Stimulated activated naive B cell treated with anti-CD40 and anti-IgM and Interleukin-4, amounts not matched to agents 10 μg/mL and 1 μg/mL and 100 μg/mL, for 72 hours (primary cell): ENCODE data around the gene CXCL3.
"Not testable (repeated sequence)": the region's sequence is repeated elsewhere in the genome, so short reads cannot be mapped to it uniquely, and the experiment has no call there.

Experiments
- ATAC-seq, 2 donors: fragments of 150-1000 bp; cut with Tn5 transposase; replicated peaks; 2 replicates each; pipeline ENCODE4 v1.10.0; 2021; ENCODE audit warnings: moderate library complexity in 1 of 2
- DNase-seq: peaks from one replicate; pipeline ENCODE4 v3.0.0; 2021
- H3K27ac Mint-ChIP-seq: one replicate; pipeline ENCODE4 v1.8.0; 2022; ENCODE audit warnings: mild to moderate bottlenecking, mixed read lengths
- H3K27me3 Mint-ChIP-seq, 2 donors: one replicate each; pipeline ENCODE4 v1.8.0; 2022; ENCODE audit warnings: mixed read lengths in 2 of 2
- H3K36me3 Mint-ChIP-seq, 2 donors: one replicate each; pipeline ENCODE4 v1.8.0; 2022; ENCODE audit warnings: mixed read lengths in 2 of 2, mild to moderate bottlenecking in 1 of 2
- H3K4me1 Mint-ChIP-seq, 2 donors: one replicate each; pipeline ENCODE4 v1.8.0; 2022; ENCODE audit warnings: mixed read lengths in 2 of 2, mild to moderate bottlenecking in 1 of 2
- H3K4me3 Mint-ChIP-seq, 2 donors: one replicate each; pipeline ENCODE4 v1.8.0; 2022; ENCODE audit warnings: mild to moderate bottlenecking in 2 of 2, mixed read lengths in 2 of 2, moderate library complexity in 1 of 2
- H3K9me3 Mint-ChIP-seq, 2 donors: one replicate each; pipeline ENCODE4 v1.8.0; 2022; ENCODE audit warnings: mixed read lengths in 2 of 2, mild to moderate bottlenecking in 1 of 2

CXCL3 gene

DNA sequence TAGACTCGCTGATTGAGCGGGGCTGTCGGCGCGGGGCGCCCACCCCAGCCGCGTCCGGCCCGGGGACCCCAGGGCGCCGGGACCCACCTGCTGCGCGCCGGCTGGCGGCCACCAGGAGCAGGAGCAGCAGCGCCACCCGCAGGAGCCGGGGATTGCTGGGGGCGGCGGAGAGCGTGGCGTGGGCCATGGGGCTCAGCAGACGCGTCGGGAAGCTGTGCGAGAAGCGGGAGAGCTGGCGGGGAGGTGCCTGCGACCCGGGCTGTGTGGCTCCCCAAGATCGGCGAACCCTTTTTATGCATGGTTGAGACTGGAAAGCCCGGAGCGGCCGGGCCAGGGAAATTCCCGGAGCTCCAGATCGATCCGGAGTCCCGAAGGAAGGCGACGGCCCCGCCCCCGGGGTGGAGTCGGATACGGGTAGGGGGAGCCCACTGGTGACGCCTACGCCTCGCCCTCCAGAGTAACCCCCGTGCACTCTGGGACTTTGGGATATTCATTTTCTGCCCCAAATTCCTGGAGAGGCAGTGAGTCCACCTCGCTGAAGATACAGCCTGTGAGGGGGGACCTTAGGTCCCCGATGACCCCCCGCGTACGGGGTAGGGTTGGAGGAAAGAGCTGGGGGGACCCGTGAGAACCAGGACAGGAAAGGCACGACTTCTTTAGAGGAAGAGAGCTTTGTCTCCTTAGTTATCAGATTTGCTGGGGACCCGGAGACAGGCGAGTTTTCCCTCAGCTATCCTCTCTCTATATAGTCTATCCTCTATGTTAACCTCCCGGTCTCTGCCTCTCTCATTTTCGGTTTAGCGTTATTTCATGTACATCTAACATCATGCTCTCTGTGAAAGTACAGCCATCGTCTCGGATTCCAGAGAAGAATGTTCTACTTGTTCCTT is at the start of gene CXCL3:
TSS of gene CXCL3 (minus strand) at position 265 of the 890 bp plus-strand sequence. CDS start at position 187, 78 bp downstream.
- H3K27ac Mint-ChIP-seq, result no peak within 1 kb of the TSS
- peak; percentile 73 for ATAC-seq

GRCh38 chr4:74087481-74087880 is 49.0 kb upstream of the CXCL3 start:
- Mint-ChIP-seq H3K4me1 (no peaks in the 10 kb centered on the region), H3K4me3 (no peak overlapping the region), H3K27ac (no peak overlapping the region), H3K9me3 (no peaks in the 10 kb centered on the region), H3K27me3 (peaks cover 7 to 20% of the 10 kb centered on the region in 2 donors), H3K36me3 (no peaks in the 10 kb centered on the region)
- DNase-seq (no peak), ATAC-seq (no peak)

More for the DNA sequence above, at the start of gene CXCL3:
- DNase-seq, result no peak
- peaks cover 7 to 27% of the 10 kb centered on the region in 2 donors for H3K4me1 Mint-ChIP-seq
- no peaks in the 10 kb centered on the region for H3K9me3 Mint-ChIP-seq
- H3K4me3 Mint-ChIP-seq, result peak within 1 kb of the TSS; percentile 81 to 88
- H3K36me3 Mint-ChIP-seq, result no peaks in the 10 kb centered on the region
- peaks cover 51 to 59% of the 10 kb centered on the region in 2 donors for H3K27me3 Mint-ChIP-seq

- no peaks in the 10 kb centered on the region for H3K4me1 Mint-ChIP-seq
- DNase-seq (no peak), ATAC-seq (no peak)
- peaks cover 7 to 20% of the 10 kb centered on the region in 2 donors for H3K27me3 Mint-ChIP-seq
- H3K9me3 Mint-ChIP-seq, result peaks cover 0 to 2% of the 10 kb centered on the region in 2 donors
- no peaks in the 10 kb centered on the region for H3K36me3 Mint-ChIP-seq
- no peak overlapping the region for H3K27ac Mint-ChIP-seq
- H3K4me3 Mint-ChIP-seq, result no peak overlapping the region
Measured at GRCh38 chr4:74085669-74086068, 47.2 kb upstream of the CXCL3 start.

GRCh38 chr4:74084984-74085383 is 46.5 kb upstream of the CXCL3 start:
- H3K4me1 Mint-ChIP-seq, result no peaks in the 10 kb centered on the region
- no peak overlapping the region for H3K27ac Mint-ChIP-seq
- no peak overlapping the region for H3K4me3 Mint-ChIP-seq
- no peak for ATAC-seq
- DNase-seq, result no peak
- H3K9me3 Mint-ChIP-seq, result peaks cover 5 to 7% of the 10 kb centered on the region in 2 donors
- no peaks in the 10 kb centered on the region for H3K36me3 Mint-ChIP-seq
- H3K27me3 Mint-ChIP-seq, result peaks cover 7 to 20% of the 10 kb centered on the region in 2 donors

- no peak for DNase-seq
- ATAC-seq, result no peak
- Mint-ChIP-seq H3K4me3 (no peak overlapping the region), H3K27ac (no peak overlapping the region), H3K4me1 (peaks cover 0 to 6% of the 10 kb centered on the region in 2 donors), H3K36me3 (no peaks in the 10 kb centered on the region), H3K9me3 (peaks cover 5 to 7% of the 10 kb centered on the region in 2 donors), H3K27me3 (peaks cover 7 to 20% of the 10 kb centered on the region in 2 donors)
Measured at GRCh38 chr4:74083546-74083945, 45.1 kb upstream of the CXCL3 start.

GRCh38 chr4:74081035-74081434 is 42.5 kb upstream of the CXCL3 start:
- H3K36me3 Mint-ChIP-seq, result no peaks in the 10 kb centered on the region
- no peak for ATAC-seq
- no peak for DNase-seq
- peaks cover 0 to 6% of the 10 kb centered on the region in 2 donors for H3K4me1 Mint-ChIP-seq
- no peak overlapping the region for H3K27ac Mint-ChIP-seq
- H3K4me3 Mint-ChIP-seq, result no peak overlapping the region
- peaks cover 5 to 7% of the 10 kb centered on the region in 2 donors for H3K9me3 Mint-ChIP-seq
- peaks cover 7% of the 10 kb centered on the region in 2 donors for H3K27me3 Mint-ChIP-seq

DNA sequence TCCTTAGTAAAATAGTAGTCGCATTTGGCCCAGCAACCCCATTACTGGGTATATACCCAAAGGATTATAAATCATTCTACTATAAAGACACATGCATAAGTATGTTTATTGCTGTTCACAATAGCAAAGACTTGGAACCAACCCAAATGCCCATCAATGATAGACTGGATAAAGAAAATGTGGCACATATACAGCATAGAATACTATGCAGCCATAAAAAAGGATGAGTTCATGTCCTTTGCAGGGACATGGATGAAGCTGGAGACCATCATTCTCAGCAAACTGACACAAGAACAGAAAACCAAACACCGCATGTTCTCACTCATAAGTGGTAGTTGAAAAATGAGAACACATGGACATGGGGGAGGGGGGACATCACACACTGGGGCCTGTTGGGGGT is 41.9 kb upstream of the CXCL3 start:
- not testable (repeated sequence) for ATAC-seq, H3K9me3 Mint-ChIP-seq, H3K27me3 Mint-ChIP-seq, H3K4me3 Mint-ChIP-seq, DNase-seq, H3K27ac Mint-ChIP-seq, H3K36me3 Mint-ChIP-seq, H3K4me1 Mint-ChIP-seq

GRCh38 chr4:74079024-74079423 is 40.5 kb upstream of the CXCL3 start:
- H3K4me1 Mint-ChIP-seq, H3K36me3 Mint-ChIP-seq, DNase-seq, H3K27me3 Mint-ChIP-seq, H3K27ac Mint-ChIP-seq, H3K4me3 Mint-ChIP-seq, H3K9me3 Mint-ChIP-seq: not testable (repeated sequence)
- peak; percentile 51 to 72 for ATAC-seq

DNA sequence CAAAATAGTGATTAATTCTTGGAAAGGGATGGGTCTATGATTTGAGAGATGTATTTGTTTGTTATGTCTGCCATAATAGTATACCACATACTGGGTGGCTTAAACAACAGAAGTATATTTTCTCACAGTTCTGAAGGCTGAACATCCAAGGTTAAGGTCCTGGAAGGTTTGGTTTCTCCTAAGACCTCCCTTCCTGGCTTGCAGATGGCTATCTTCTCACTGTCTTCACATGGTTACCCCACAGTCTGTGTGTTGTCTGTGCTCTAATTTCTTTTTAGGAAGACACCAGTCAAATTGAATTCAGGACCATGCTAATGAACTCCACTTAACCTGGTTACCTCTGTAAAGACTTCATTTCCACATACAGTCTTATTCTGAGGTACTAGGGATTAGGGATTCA is 34.9 kb upstream of the CXCL3 start:
- Mint-ChIP-seq H3K9me3 (peaks cover 0 to 1% of the 10 kb centered on the region in 2 donors), H3K4me1 (no peaks in the 10 kb centered on the region), H3K27me3 (no peaks in the 10 kb centered on the region), H3K27ac (no peak overlapping the region), H3K4me3 (no peak overlapping the region), H3K36me3 (no peaks in the 10 kb centered on the region)
- ATAC-seq (no peak), DNase-seq (no peak)

DNA sequence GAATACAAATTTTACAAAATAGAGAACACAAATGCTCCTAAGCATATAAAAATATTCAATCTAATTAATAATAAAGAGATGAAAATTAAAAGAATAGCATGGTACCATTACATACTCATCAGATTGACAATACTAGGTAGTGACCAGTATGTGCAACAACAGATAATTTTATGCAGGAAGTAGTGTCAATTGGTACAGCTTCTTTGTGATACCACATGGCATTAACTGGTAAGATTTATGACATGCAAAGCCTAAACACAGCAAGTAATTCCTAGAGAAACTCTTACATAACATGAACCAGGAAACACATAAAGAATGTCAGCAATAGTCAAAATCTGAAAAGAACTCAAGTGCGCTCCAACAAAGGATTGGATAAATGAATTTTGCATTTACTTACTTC is 34.2 kb upstream of the CXCL3 start:
- H3K9me3 Mint-ChIP-seq, result peaks cover 0 to 1% of the 10 kb centered on the region in 2 donors
- H3K27me3 Mint-ChIP-seq, result no peaks in the 10 kb centered on the region
- H3K4me3 Mint-ChIP-seq, result no peak overlapping the region
- H3K4me1 Mint-ChIP-seq, result no peaks in the 10 kb centered on the region
- no peaks in the 10 kb centered on the region for H3K36me3 Mint-ChIP-seq
- ATAC-seq, result no peak
- DNase-seq, result no peak
- H3K27ac Mint-ChIP-seq, result no peak overlapping the region

GRCh38 chr4:74067586-74067985 is 29.1 kb upstream of the CXCL3 start:
- Mint-ChIP-seq H3K4me1 (no peaks in the 10 kb centered on the region), H3K27me3 (peaks cover 0 to 4% of the 10 kb centered on the region in 2 donors), H3K36me3 (no peaks in the 10 kb centered on the region), H3K9me3 (peaks cover 0 to 1% of the 10 kb centered on the region in 2 donors), H3K27ac (no peak overlapping the region), H3K4me3 (no peak overlapping the region)
- ATAC-seq, result no peak
- DNase-seq, result no peak

DNA sequence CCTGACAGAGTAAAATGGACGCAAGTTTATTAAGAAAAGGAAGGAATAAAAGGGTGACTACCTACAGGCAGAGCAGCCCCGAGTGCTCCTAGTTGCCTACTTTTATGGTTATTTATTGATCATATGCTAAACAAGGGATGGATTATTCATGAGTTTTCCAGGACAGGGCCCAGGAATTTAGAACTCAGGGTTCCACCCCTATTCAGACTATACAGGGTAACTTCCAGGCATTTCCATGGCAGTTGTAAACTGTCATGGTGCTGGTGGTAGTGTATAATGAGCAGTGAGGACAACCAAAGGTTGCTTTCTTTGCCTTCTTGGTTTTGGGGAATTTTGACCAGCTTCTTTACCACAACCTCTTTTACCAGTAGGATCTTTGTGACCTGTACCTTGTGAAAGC is 27.7 kb upstream of the CXCL3 start:
- ATAC-seq (no peak), DNase-seq (no peak)
- H3K4me1 Mint-ChIP-seq, result no peaks in the 10 kb centered on the region
- no peak overlapping the region for H3K27ac Mint-ChIP-seq
- peaks cover 0 to 4% of the 10 kb centered on the region in 2 donors for H3K9me3 Mint-ChIP-seq
- H3K27me3 Mint-ChIP-seq, result peaks cover 0 to 4% of the 10 kb centered on the region in 2 donors
- no peak overlapping the region for H3K4me3 Mint-ChIP-seq
- H3K36me3 Mint-ChIP-seq, result no peaks in the 10 kb centered on the region

- Mint-ChIP-seq H3K36me3 (no peaks in the 10 kb centered on the region), H3K27me3 (peaks cover 0 to 4% of the 10 kb centered on the region in 2 donors), H3K9me3 (peaks cover 0 to 4% of the 10 kb centered on the region in 2 donors), H3K4me3 (no peak overlapping the region), H3K27ac (no peak overlapping the region), H3K4me1 (no peaks in the 10 kb centered on the region)
- DNase-seq (no peak), ATAC-seq (no peak)
Measured at GRCh38 chr4:74065115-74065642, 26.7 kb upstream of the CXCL3 start.

GRCh38 chr4:74063859-74064258 is 25.4 kb upstream of the CXCL3 start:
- Mint-ChIP-seq H3K27ac (no peak overlapping the region), H3K27me3 (peaks cover 0 to 4% of the 10 kb centered on the region in 2 donors), H3K4me1 (no peaks in the 10 kb centered on the region), H3K4me3 (no peak overlapping the region), H3K9me3 (peaks cover 0 to 3% of the 10 kb centered on the region in 2 donors), H3K36me3 (no peaks in the 10 kb centered on the region)
- DNase-seq (no peak), ATAC-seq (no peak)

DNA sequence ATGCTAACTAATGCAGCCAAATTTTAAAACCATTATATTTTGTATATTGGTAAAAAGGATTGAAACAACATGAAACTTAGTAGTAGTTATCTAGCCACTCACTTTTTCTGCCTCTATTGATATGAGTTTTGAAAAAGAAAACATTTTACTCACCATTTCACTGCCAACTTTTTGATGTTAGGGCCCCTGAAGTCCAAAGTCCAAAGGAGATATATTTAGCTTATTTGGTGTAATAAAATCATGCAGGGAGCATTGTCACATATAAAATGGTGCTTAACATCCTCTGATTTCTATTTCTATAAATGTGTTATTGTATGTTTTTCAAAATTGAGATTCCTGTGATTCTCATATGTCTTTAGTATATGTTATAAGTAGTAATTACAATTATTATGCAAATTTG is 24.5 kb upstream of the CXCL3 start:
- no peak overlapping the region for H3K27ac Mint-ChIP-seq
- no peaks in the 10 kb centered on the region for H3K36me3 Mint-ChIP-seq
- H3K27me3 Mint-ChIP-seq, result peaks cover 4% of the 10 kb centered on the region in 2 donors
- ATAC-seq (no peak), DNase-seq (no peak)
- H3K4me3 Mint-ChIP-seq, result no peak overlapping the region
- no peaks in the 10 kb centered on the region for H3K4me1 Mint-ChIP-seq
- peaks cover 0 to 3% of the 10 kb centered on the region in 2 donors for H3K9me3 Mint-ChIP-seq
